GM12891 (cell line): Measurements from ENCODE around the gene OR2V2.

Experiments used
- PAX5 ChIP-seq: IDR thresholded peaks from 2 replicates; pipeline ENCODE4 v1.6.1; 2011; ENCODE audit warnings: low read length, moderate library complexity, mild to moderate bottlenecking; ENCODE audit not compliant: insufficient read depth, severe bottlenecking
- POLR2A ChIP-seq: IDR thresholded peaks from 2 replicates; pipeline ENCODE4 v1.6.1; 2011; ENCODE audit warnings: low read depth, low read length, control low read depth
- POLR2AphosphoS5 ChIP-seq: IDR thresholded peaks from 2 replicates; pipeline ENCODE4 v1.6.1; 2011; ENCODE audit warnings: low read depth, low read length, control low read depth
- SPI1 ChIP-seq: IDR thresholded peaks from 2 replicates; pipeline ENCODE4 v1.6.1; 2011; ENCODE audit warnings: low read depth, low read length, control low read depth
- TAF1 ChIP-seq: IDR thresholded peaks from 2 replicates; pipeline ENCODE4 v1.6.1; 2011; ENCODE audit warnings: low read depth, low read length, control low read depth

GRCh38 chr5:181131514-181131913, 15.9 kb upstream of the OR2V2 start:
- TF ChIP-seq POLR2AphosphoS5 (no peak), POLR2A (no peak), TAF1 (no peak), SPI1 (no peak), PAX5 (no peak)
